ENCODE data around the gene EGFR.

GRCh38 chr7:55156919-55157763, 138.3 kb downstream of the EGFR start:
- TF ChIP-seq EZH2 (optimal IDR thresholded peaks at IDR 0.05; ENCODE audit: low read depth, low read length) (no peak), EZH2phosphoT487 (IDR thresholded peaks at IDR 0.05; ENCODE audit: low read length) (no peak)
- TF ChIP-seq, protein P1, sequence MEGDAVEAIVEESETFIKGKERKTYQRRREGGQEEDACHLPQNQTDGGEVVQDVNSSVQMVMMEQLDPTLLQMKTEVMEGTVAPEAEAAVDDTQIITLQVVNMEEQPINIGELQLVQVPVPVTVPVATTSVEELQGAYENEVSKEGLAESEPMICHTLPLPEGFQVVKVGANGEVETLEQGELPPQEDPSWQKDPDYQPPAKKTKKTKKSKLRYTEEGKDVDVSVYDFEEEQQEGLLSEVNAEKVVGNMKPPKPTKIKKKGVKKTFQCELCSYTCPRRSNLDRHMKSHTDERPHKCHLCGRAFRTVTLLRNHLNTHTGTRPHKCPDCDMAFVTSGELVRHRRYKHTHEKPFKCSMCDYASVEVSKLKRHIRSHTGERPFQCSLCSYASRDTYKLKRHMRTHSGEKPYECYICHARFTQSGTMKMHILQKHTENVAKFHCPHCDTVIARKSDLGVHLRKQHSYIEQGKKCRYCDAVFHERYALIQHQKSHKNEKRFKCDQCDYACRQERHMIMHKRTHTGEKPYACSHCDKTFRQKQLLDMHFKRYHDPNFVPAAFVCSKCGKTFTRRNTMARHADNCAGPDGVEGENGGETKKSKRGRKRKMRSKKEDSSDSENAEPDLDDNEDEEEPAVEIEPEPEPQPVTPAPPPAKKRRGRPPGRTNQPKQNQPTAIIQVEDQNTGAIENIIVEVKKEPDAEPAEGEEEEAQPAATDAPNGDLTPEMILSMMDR (IDR thresholded peaks at IDR 0.05; ENCODE audit: low read length) = no peak
